IPS DF 19.7 (cell line): Measurements from ENCODE around the gene ZCCHC14.

ENCODE experiments used
- DNase-seq: peaks from one replicate; pipeline ENCODE4 v3.0.0-alpha.2; 2013; ENCODE audit warnings: low read depth, low spot score

Gene ZCCHC14

DNA sequence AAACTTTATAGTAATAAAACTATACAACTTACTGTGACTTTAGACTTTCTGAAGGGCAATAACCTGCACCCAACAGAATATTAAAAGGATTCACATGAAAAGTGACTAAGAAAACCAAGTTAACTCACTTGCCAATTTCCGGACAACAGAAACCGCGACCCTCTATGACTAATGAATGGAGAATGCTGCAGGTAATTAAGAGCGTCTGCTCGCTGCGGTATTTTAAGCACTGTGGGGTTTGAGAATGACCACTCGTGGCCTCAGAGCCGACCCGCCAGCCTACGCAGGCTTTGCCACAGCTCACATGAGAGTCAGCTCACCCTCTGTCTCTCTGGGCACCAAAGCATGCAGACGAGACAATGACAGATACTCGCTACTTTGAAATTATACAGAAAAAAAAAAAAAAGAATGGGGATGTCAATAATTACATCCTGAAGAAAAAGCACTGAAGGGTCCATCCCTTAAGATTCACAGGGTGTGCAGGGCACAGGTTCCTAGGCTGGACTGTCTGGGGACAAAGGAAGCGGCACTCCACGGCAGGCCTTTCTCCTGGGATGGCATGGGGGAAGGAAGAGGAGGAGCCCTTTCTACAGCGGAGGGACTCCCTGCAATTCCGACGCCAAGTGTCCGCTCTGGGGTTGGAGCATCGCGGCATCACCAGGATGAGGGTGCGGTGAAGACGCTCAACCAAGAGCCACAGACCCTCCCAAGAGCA, 35.0 kb downstream of the ZCCHC14 start:
- DNase-seq: no peak

DNA sequence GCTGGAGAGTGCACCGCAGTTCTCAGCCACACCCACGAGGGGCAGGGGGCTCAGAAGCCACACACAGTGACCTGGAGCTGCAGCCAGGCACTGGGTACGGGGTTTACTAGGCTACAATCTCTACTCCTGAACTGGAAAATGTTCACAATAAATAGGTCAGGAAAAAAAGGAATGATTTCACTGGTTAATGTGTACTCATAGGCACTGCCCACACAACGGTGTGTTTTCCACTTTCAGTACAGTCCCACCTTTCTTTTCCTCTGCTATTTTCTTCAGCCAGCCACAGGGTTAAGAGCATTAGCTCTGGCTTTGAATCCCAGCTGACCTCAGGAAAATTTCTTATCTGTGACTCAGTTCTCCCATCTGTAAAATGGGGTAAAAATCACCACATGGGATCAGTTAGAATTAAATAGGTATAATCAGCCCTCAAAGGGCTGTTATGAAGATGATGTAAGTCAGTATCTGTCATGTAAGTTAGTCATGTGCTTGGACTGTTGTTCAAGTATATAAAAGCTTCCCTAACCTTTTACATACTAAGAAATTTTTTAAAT, 35.7 kb downstream of the ZCCHC14 start:
- DNase-seq: no peak

DNA sequence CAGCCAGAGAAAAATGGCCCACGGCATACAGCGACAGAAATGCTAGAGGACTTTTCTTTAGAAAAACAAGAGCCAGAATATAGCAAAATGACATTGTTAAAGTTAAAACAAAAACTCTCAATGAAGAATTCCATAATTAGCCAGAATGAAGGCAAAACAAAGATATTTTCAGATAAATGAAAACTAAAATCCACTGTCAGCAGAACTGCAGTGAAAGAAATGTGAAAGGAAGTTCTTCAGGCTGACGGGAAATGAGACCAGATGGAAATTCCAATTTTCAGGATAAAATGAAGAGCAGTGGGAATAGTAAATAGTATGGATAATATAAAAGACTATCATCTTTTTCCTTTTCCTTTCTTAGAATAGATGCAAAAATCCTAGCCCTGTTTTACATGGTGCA, 38.4 kb downstream of the ZCCHC14 start:
- no peak for DNase-seq

DNA sequence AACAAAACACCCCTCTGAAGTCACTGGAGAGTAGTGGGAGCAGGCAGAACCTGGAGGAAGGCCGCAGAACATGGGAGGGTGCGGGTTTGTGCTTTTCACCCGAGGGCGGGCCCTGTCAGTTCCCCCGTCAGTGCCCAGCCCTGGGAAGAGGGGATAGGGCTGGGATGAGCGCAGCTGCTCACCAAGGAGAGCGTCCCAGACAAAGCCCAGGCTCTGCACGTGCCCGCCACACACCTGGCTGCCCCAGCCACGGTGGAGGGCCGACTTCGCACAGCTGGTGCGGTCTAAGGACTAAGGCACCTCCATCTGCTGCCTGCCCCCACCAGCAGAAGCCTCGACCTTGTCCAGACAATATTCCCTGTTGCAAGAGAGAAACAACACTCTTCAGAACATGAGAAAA, 39.5 kb downstream of the ZCCHC14 start:
- no peak for DNase-seq

DNA sequence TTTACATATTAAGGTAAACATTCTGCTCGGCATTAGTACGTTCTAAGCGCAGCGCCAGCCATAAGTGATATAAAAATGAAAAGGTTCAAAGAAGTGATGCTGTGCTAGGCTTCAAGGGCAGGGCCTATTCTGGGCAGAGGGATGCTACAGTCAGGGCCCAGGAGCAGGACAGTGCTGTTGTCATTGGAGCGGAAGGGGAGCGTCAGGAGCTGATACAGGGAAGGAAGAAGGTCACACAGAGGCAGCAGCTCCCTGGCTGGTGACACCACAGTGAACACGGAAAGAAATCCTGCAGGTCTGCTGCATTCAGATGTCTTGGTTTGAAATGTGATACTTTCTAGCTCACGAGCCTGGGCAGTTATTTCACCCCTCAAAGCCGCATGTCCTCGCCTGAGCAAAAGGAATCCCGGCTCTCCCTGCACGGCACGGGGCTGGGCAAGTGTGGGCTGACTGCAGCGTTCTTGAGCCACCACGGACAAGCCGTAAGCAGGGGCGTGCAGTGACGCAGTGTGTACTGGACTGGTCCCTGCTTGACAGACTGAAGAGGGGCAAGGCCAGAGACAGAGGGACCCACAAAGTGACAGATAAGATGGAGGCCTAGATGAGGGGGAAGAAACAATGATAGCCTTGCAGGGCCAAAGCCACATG, 41.1 kb downstream of the ZCCHC14 start:
- DNase-seq: no peak

DNA sequence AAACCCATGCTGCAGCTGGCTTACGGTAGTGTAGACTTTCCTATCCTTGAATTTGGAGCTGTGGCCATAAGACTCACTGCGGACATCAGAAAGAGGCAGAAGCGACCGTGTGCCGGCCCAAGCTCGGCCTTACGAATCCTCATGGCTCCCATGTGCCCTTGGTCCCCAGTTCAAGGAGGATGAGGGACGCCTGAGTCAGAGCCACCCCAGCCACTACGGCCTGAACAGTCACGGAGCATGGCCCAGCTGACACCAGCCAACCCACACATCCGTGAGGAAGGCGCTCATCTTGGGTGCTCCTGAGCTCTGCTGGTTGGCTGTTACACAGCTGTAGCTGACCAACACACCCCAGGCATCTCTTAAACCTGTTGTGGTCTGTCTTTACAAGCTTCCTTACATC, 44.0 kb downstream of the ZCCHC14 start:
- no peak for DNase-seq

DNA sequence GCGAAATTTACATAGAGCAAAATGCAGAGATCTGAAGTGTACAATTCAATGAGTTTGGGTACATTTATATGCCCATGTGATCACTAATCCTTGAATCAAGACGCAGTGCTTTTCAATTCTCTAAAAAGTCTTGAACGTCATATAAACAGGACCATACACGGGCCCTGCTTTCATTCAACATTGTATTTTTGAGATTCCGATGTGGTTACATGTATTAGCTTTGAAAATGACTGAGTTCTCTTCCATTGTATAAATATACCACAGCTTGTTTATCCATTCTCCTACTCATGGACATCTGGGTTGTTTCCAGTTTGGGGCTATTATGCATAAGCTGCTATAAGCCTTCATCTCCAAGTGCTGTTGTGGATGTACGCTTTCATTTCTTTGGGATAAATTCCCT, 45.5 kb downstream of the ZCCHC14 start:
- no peak for DNase-seq

DNA sequence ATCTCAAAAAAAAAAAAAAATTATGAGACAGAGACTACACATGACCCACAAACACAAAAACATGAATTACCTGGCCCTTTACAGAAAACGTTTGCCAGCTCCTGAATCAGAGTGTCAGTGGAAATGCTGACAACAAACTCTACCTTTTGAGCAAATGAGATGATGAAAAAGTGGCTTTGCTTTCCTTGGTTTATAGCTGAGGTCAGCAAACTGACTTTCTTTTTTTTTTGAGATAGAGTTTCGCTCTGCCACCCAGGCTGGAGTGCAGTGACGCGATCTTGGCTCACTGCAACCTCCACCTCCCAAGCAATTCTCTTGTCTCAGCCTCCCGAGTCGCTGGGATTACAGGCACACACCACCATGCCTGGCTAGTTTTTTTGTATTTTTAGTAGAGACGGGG, 46.3 kb downstream of the ZCCHC14 start:
- DNase-seq: no peak

DNA sequence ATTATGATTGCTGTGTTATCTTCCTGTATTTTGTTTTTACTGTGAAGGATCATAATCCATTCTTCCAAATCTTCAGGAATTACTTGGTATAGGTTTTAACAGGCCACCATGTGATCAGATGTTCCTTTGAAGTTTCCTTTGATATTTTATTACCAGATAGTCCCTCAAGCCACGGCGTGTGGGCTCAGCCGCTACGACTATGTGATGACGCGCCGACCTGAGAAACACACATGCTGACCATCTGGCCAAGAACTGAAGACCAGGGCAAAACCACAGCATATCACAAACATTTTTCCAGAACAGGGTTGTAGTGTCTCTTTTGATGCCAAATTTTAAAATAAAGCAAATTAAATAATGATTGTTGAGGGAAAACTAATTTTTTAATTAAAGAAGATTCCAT, 47.3 kb downstream of the ZCCHC14 start:
- DNase-seq: no peak

DNA sequence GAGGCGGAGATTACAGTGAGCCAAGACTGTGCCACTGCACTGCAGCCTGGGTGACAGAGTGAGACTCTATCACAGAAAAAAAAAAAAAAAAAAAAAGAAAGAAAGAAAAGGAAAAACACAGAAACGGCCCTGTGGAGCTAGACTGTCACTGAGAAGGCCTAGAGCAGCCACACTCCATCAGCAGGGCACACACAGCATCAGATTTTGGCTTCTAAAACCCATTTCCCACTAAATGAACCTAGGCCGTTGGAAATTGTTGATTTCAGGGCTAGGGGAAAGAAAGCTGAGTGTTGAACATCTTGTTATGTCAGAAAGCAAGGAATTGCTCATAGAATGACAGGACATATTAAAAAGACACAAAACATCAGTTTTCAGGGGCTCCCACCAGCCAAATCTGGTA, 48.9 kb downstream of the ZCCHC14 start:
- no peak for DNase-seq

DNA sequence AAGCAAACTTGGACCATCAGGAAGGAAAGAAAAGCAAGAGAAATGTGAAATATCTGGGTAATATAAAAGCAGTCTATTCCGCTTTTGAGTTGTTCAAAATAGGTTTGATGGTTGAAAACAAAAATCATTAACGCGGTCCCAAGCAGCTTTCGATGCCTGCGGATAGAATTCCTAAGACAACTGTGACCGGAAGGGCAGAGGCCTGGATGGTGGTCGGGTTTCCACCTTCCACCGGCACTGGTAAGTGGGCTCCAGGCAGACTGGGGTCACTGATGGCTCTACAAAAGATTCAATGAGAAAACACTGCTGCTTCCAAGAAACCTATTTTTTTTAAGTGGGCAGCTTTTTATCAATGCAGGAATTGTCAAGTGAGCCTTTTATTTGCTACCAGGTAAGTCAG, 49.8 kb downstream of the ZCCHC14 start:
- no peak for DNase-seq

DNA sequence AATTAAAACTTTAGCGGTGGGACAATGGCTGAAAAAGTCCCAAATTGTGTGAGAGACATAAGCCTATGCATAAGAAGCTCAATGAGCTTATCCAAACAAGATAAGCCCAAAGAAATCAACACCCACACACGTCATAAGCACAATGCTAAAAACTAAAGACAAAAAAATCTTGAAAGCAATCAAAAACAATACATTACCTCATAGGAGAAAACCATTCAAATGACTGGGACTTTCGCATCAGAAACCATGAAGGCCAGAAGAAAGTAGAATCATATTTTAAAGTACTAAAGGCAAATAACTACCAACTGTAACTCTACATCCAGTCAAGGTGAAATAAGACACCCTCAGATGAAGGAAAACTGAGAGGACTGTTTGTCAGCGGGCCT, 50.2 kb downstream of the ZCCHC14 start:
- no peak for DNase-seq

DNA sequence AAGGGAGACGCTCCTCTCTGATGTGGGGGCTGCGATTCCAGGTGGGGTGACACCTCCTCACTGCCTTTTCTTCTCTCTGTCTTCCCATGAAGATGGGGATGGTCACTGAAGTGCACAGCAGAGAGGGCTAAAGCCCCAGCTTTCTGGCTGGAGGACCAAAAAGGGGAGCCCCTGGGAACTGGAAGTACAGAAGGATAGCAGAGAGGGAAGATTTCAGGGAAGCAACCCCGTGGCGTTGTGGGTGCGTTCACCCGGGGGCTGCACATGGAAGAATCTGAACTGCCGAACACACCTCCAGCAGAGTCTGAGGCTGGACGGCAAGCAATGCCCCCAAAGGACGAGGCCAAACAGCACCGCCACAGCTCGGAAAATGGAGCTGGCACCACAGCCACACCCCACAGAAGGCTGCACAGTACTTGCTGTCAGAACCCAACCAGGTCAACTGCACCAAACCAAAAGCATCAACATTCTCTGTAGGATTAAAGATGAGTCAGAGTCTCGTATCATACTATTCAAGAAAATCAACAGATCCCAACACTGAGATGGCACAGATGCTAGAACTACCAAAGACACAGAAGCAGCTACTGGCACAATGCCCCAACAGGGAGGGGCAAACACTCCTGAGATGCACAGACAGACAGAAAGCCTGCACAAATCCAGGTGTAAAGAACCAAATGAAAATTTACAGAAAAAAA, 50.8 kb downstream of the ZCCHC14 start:
- DNase-seq: no peak

DNA sequence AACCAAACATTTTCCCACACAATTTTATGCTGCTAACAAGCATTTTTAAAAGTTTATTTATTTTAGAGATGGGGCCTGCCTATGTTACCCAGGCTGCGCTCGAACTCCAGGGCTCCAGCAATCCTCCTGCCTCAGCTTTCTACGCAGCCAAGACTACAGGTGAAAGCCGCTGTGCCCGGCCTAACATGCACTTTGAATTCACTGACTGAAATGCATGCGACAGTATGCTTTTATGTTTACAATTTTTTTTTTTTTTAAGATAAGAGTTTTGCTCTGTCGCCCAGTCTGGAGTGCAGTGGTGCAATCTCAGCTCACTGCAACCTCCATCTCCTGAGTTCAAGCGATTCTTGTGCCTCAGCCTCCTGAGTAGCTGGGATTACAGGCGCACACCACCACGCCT, 52.9 kb downstream of the ZCCHC14 start:
- DNase-seq: no peak

DNA sequence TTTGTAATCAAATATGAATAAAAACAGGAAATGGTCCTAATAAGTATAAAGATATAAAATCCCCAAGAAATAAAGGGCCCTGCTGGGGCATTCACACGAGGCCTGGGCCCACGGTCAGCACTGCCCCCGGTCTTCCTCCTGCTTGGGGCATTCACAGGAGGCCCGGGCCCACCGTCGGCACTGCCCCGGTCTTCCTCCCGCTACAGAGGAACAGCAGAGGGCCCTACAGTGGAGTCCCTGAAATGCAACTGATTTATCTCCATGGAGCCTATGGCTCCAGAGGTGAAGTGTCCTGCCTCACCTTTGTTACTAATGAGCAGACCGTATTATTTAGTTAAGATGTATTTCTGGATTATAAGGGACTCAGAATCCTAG, 54.2 kb downstream of the ZCCHC14 start:
- DNase-seq: no peak

DNA sequence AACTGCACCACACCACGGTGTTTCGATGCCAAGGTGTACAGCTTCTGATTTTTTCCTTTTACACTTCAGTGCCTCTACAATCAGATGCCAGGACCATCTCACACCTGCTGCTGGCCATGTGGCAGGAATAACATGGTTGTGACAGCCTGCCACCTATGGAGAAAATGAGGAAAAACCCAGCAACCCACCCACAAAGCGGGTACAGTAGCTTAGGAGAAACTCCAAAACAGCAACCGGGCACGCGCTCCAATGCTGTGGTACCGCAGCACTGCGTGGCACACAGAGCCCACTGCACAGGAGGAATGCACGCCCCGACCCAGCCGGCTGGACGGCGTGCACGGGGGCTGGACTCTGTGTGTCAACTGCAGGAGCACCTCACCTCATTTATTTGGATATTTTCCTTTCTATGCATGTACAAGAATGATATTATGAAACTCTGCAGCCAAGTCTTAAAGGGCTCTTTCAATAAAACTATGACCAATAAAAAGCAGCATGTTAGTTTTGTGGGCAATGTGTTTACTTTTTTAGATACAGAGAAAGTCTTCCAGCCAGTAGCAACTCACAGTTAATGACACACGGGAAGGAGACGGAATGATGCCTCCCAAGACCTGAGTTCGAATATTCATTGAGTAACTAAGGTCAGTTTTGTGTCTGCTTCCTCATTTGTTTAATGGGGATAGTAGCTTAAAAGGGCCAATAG, 54.8 kb downstream of the ZCCHC14 start:
- no peak for DNase-seq

DNA sequence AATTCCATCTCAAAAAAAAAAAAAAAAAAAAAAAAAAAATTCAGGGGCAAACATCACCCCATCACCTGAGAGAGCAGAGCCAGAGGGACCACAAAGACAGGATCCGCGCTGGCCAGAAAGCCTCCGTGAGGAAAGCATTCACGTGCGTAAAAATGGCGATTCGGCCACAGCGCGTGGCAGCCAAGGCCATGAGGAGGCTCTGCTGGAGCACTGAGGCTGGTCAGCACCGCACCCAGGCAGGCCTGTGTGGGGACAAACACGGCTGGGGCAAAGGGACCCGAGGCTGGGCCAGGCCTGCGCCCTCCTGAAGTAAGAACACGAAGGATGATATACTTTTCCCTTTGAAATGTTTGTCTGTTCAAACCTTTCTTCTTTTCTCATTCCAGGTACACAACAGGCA, 55.5 kb downstream of the ZCCHC14 start:
- DNase-seq: no peak

DNA sequence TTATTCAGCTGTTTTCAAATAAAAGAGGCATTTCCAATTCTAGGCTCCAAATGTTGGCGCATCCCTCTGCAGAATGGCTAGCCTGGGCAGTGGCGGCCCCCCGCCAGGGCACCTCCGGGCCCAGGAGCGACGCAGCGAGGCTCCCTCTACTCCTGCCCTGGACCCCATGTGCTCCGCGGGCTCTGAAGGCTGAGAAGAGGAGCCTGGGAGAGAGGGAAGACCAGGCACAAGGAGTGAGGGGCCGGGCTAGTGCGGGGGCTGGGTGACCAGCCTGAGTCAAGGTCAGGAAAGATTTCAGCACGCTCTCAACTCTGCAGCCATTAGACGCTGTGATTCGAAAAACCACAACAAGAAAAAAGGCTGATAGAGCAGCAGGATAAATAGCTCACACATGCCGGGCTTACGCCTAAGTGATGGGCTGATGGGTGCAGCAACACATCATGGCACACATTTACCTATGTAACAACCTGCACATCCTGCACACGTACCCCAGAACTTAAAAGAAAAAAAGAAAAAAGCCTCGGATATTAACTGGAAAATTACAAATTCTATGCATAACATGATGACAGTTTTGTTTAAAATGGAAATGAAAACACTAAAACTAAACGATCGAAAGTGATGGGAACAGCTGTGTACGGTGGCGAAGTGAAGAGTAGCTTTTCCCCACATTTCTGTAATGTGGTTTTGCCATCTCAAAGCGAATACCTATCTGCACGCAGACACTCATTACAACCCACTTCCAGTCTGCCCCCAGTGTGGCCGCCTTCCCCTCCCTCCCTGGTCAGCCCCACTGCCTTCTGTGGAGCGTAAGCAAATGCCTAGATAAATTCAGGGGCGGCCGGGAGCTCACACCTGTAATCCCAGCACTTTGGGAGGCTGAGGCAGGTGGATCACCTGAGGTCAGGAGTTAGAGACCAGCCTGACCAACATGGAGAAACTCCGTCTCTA, 56.3 kb downstream of the ZCCHC14 start:
- DNase-seq: no peak

DNA sequence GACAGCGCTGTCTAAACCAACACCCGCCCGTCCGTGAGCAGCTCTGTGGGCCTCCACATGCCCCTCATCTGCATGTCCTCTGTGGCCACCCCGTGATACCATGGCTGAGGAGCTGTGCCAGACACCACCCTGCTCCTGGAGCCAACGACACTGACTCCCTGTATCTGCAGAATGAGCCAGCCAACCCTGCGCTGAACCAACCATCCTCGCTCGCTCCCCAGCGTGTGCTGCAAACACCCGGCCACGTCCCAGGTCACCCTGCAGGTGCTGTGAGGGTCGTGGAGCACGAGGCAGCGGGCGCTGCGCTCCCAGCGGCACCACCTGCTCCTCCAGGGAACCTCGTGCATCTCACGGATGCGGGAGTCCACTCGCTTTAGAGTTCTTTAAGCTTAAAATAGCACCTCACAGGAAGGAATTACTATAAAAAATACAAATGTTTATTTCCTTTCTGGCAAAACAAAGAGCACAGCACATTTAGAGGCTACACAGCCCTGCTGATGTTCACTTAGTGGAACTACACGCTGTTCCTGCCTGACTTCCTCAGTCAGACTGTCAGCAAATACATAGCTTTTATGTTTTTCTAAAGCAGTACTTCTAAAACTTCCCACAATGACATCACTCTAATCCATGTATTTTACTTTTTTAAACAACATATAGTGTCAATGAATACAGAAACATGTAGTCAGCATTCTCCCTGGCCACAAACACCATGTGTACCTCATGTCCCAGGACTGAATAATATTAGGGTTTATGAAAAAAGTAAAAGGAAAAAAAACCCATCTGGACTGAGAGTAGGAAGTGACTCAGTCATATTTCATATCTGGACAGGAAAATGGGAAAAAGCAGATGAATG, 57.2 kb downstream of the ZCCHC14 start:
- DNase-seq: no peak

DNA sequence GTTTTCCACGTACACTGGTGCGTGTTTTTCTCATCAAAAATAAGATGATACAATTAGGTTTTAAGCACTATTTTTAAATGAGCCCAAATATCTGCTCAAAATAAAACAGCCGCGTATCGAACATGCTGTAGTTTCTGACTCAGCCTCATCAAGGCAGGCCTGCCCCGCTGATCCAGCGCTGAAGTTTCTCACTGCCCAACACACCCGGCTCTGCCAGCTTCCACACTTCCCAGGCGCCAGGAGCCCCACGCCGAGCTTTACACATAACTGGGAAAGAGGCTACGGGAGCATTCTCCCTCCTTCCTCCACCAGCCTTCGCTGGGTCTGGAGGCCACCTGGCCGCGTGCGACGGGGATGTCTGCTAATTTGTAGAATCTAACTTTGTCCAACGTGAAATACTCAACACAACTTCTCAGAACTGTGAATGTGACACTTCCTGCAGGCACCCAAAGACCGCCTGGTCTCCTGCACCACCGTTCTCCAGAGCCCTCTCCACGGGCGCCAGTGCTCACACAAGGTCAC, 58.6 kb downstream of the ZCCHC14 start:
- no peak for DNase-seq
